Activated T-helper 1 cell treated with anti-CD3 and anti-CD28 coated beads, Interleukin-12 subunit alpha, Interleukin-12 subunit beta, Interleukin-2, Interleukin-4 antibody, amounts not matched to agents 30 ng/mL and 10 ng/mL and 1 ng/mL, durations not matched to agents 14 hours and 24 hours and 36 hours (primary cell): ENCODE data around the gene SRA1. TPM values are rescaled to one million over a fixed set of nuclear protein-coding genes. Genes with fewer than 3 reads are reported as not detected.

Source experiments
- DNase-seq: peaks from one replicate; pipeline ENCODE4 v3.0.0; 2021; ENCODE audit warnings: low spot score
- H3K27ac Mint-ChIP-seq: one replicate; pipeline ENCODE4 v1.8.0; 2021; ENCODE audit warnings: mild to moderate bottlenecking, mixed read lengths
- H3K27me3 Mint-ChIP-seq: one replicate; pipeline ENCODE4 v1.8.0; 2022; ENCODE audit warnings: mild to moderate bottlenecking, moderate library complexity, mixed read lengths; ENCODE audit not compliant: insufficient read depth
- H3K36me3 Mint-ChIP-seq: one replicate; pipeline ENCODE4 v1.8.0; 2021; ENCODE audit warnings: low read depth, mixed read lengths
- H3K4me1 Mint-ChIP-seq: one replicate; pipeline ENCODE4 v1.8.0; 2021; ENCODE audit warnings: low read depth, mixed read lengths
- H3K4me3 Mint-ChIP-seq: one replicate; pipeline ENCODE4 v1.8.0; 2021; ENCODE audit warnings: mild to moderate bottlenecking, moderate library complexity, mixed read lengths
- H3K9me3 Mint-ChIP-seq: one replicate; pipeline ENCODE4 v1.8.0; 2021; ENCODE audit warnings: mixed read lengths
- intact Hi-C: fragments of 100-400 bp; cut with micrococcal nuclease; formaldehyde crosslinking; loops from one replicate; pipeline ENCODE4 v1.15.1; 2024
- total RNA-seq: library from RNA; stranded (reverse); gene quantifications from 2 replicates; pipeline ENCODE4 v1.2.3, GENCODE V29; 2022

Gene SRA1
- total RNA-seq, 1 donor from 2014 or later: 59.2 TPM

DNA sequence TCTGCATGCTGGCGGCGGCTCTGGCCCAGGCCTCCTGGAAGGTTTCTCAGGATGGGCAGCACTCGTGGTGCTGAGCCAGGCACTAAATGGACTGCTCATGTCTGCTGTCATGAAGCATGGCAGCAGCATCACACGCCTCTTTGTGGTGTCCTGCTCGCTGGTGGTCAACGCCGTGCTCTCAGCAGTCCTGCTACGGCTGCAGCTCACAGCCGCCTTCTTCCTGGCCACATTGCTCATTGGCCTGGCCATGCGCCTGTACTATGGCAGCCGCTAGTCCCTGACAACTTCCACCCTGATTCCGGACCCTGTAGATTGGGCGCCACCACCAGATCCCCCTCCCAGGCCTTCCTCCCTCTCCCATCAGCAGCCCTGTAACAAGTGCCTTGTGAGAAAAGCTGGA lies 10.6 kb upstream of the SRA1 start:
- Mint-ChIP-seq H3K4me1 (peaks cover 60% of the 10 kb centered on the region), H3K27me3 (no peaks in the 10 kb centered on the region), H3K27ac (no peak overlapping the region)

DNA sequence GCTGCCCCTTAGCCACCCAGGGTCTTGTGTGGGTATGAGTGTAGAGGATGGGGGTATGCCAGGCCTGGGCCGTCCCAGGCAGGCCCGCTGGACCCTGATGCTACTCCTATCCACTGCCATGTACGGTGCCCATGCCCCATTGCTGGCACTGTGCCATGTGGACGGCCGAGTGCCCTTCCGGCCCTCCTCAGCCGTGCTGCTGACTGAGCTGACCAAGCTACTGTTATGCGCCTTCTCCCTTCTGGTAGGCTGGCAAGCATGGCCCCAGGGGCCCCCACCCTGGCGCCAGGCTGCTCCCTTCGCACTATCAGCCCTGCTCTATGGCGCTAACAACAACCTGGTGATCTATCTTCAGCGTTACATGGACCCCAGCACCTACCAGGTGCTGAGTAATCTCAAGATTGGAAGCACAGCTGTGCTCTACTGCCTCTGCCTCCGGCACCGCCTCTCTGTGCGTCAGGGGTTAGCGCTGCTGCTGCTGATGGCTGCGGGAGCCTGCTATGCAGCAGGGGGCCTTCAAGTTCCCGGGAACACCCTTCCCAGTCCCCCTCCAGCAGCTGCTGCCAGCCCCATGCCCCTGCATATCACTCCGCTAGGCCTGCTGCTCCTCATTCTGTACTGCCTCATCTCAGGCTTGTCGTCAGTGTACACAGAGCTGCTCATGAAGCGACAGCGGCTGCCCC lies 10.0 kb upstream of the SRA1 start:
- peaks cover 30% of the 10 kb centered on the region for H3K36me3 Mint-ChIP-seq
- H3K4me1 Mint-ChIP-seq: peaks cover 65% of the 10 kb centered on the region
- H3K27ac Mint-ChIP-seq: peak overlapping the region; percentile 26
- H3K4me3 Mint-ChIP-seq: peak overlapping the region; percentile 46
- H3K27me3 Mint-ChIP-seq: no peaks in the 10 kb centered on the region
- intact Hi-C loops: loop anchor here (10.0 kb wide), 1 partner anchor 1048 kb away; the partner anchor contains the start of gene DIAPH1
- no peak for DNase-seq
- no peaks in the 10 kb centered on the region for H3K9me3 Mint-ChIP-seq

More for the DNA sequence above, 10.6 kb upstream of the SRA1 start:
- no peaks in the 10 kb centered on the region for H3K9me3 Mint-ChIP-seq
- DNase-seq: no peak
- intact Hi-C loops: loop anchor here (10.0 kb wide), 1 partner anchor 1047 kb away; the partner anchor contains the start of gene DIAPH1
- H3K4me3 Mint-ChIP-seq: no peak overlapping the region
- H3K36me3 Mint-ChIP-seq: peaks cover 30% of the 10 kb centered on the region

DNA sequence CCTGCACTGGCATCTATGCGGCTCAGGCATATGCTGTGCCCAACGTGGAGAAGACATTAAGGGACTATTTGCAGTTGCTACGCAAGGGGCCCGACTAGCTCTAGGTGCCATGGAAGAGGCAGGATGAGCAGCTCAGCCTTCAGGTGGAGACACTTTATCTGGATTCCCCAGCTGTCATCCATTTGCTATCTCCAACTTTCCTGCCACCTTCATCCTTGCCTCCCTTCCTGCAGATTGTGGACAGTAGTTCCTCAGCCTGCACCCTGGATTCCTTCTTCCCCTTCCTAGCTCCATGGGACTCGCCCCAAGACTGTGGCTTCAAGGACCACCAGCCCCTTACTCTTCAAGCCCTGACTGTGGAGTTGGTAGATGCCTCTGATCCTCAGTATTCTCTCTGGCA lies 9.4 kb upstream of the SRA1 start:
- DNase-seq: no peak
- peaks cover 30% of the 10 kb centered on the region for H3K36me3 Mint-ChIP-seq
- H3K27me3 Mint-ChIP-seq: no peaks in the 10 kb centered on the region
- peak overlapping the region; percentile 26 for H3K27ac Mint-ChIP-seq
- intact Hi-C loops: loop anchor here (10.0 kb wide), 1 partner anchor 1048 kb away; the partner anchor contains the start of gene DIAPH1
- H3K4me3 Mint-ChIP-seq: peak overlapping the region; percentile 46
- no peaks in the 10 kb centered on the region for H3K9me3 Mint-ChIP-seq
- peaks cover 65% of the 10 kb centered on the region for H3K4me1 Mint-ChIP-seq

DNA sequence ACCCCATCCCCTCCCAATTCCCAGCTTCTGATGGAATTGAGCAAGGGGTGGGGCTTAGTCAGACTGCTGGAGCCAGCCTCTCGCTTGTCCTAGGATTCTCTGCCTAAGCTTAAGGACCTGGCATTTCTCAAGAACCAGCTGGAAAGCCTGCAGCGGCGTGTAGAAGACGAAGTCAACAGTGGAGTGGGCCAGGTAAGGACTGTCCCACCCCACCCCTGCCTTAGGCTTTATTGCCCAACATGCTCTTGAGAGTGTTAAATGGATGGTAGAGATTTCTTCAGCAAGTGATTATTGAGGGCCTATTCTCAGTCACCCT lies 8.5 kb upstream of the SRA1 start:
- no peak for DNase-seq
- intact Hi-C loops: loop anchor here (1.0 to 10.0 kb wide), 4 partner anchors 8 to 1049 kb away; partner anchors contain the start of genes DIAPH1, PFDN1, SRA1 and ZMAT2
- no peaks in the 10 kb centered on the region for H3K27me3 Mint-ChIP-seq

DNA sequence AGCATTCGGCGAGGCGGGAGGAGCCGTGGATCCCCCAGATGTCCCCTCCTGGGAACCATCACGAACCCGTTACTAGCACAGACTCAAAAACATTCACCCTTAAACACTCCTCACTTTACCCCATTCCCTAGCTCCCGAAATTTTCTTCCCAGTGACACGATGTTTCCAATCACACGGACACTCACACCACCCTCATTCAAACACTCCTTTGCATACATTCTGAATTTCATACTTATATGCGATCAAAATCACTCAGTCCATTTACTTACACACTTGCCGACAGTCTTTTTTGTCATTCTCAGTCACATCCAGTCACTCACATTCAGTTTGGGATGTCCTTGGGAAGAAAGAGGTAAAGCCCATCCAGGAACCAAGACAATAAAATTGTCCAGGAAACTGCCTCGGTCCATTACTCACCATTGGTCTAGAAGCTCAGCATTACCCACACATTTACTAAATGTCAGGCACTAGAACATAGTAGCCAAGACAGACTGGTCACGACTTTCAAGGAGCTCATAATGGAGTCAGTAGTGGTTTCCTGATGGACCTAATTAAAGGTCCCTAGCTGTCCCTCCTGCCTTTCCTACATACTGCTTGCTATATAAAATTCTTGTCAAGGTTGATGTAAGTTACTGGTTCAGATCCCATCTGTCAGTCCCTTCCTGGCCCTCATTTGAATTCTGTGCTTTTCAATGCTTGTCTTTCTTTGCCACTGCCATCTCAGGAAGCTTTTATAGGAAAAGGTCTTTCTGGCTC lies 7.9 kb upstream of the SRA1 start:
- DNase-seq: no peak
- peak overlapping the region; percentile 96 for H3K27ac Mint-ChIP-seq
- H3K27me3 Mint-ChIP-seq: no peaks in the 10 kb centered on the region
- no peaks in the 10 kb centered on the region for H3K9me3 Mint-ChIP-seq
- H3K4me3 Mint-ChIP-seq: peak overlapping the region; percentile 95
- peaks cover 62% of the 10 kb centered on the region for H3K4me1 Mint-ChIP-seq
- intact Hi-C loops: loop anchor here (1.0 to 10.0 kb wide), 4 partner anchors 8 to 1050 kb away; partner anchors contain the start of genes DIAPH1, PFDN1, SRA1 and ZMAT2
- H3K36me3 Mint-ChIP-seq: peaks cover 33% of the 10 kb centered on the region

More for the DNA sequence above, 8.5 kb upstream of the SRA1 start:
- no peaks in the 10 kb centered on the region for H3K9me3 Mint-ChIP-seq
- peak overlapping the region; percentile 95 for H3K4me3 Mint-ChIP-seq
- peaks cover 33% of the 10 kb centered on the region for H3K36me3 Mint-ChIP-seq
- H3K4me1 Mint-ChIP-seq: peaks cover 65% of the 10 kb centered on the region
- peak overlapping the region; percentile 96 for H3K27ac Mint-ChIP-seq

DNA sequence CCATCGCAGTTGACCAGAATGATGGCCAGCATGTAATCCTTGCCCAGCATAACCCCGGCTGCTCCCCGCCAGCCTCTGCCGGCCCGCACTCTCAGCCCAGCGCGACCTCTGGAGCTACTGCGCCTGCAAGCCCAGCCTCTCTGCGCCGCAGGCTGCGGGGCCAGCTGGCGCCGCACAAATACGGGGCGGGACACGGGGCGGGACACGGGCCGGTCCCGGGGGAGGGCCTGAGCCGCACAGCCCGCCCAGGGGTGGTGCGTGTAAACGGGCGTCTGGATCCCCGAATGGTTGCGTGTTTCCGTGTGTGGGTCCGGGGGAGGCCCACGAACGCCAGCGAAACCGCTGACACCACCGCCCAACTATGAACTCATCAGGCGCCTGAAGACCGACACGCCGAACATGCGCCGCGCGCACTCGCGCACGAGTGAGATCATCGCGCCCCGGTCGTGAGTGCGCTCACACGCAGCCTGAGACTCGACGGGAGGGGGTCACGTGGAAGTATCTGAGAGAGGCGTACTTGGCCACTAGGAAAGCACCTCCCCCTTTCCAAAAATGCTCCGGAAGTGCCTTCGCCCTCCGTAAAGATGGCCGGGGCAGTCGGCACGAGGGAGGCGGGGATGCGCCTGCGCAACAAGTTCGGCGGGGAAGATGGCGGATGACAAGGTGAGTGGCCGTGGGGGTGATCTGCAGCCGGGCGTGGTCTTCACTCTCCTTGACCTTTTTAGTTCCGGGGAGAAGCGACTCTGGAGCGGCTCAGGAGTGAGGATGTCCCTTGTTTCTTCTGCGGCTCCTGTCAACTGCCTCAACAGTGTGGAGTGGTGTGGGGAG lies 7.1 kb upstream of the SRA1 start, which contains the start of the genes APBB3 and SLC35A4:
Gene APBB3, minus strand, starts transcription at position 403 of the 828 bp plus-strand sequence. Its CDS starts 353 bp downstream, at position 50.
Gene SLC35A4, plus strand, starts transcription at position 633 of the 828 bp plus-strand sequence. CDS start 2,342 bp downstream, outside the sequence.
- Mint-ChIP-seq H3K4me3 (peak within 1 kb of the TSS; percentile 95), H3K27ac (peak within 1 kb of the TSS; percentile 96), H3K27me3 (no peaks in the 10 kb centered on the region), H3K4me1 (peaks cover 54% of the 10 kb centered on the region), H3K9me3 (no peaks in the 10 kb centered on the region), H3K36me3 (peaks cover 33% of the 10 kb centered on the region)
- intact Hi-C loops: loop anchor here (1.0 to 10.0 kb wide), 13 partner anchors 7 to 1050 kb away; partner anchors contain the start of genes ANKHD1, CYSTM1, DIAPH1 and EIF4EBP3
- peak; percentile 98 for DNase-seq

DNA sequence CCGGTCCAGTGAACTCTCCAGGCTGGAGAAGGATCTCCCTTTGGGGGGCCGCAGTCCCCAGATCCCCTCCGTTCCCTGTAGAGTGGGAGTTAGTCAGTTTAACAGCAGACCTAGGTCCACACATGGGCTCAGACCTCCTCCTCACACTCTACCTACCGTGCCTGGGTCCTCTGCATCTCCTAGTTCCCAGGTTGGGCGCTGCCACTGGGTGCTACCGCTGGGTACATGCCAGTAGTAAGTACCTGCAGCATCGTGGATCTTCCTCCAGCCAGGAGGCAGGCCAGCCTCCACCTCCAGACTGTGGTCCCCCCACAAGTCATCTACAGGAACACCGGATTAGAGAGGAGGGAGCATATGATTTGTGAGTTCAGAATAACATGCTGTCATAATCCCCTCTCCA lies 6.3 kb upstream of the SRA1 start:
- H3K27ac Mint-ChIP-seq: peak overlapping the region; percentile 79
- peak overlapping the region; percentile 95 for H3K4me3 Mint-ChIP-seq
- H3K36me3 Mint-ChIP-seq: peaks cover 27% of the 10 kb centered on the region
- no peaks in the 10 kb centered on the region for H3K9me3 Mint-ChIP-seq
- peaks cover 46% of the 10 kb centered on the region for H3K4me1 Mint-ChIP-seq
- no peak for DNase-seq
- H3K27me3 Mint-ChIP-seq: no peaks in the 10 kb centered on the region
- intact Hi-C loops: loop anchor here (10.0 kb wide), 1 partner anchor 1051 kb away; the partner anchor contains the start of gene DIAPH1

DNA sequence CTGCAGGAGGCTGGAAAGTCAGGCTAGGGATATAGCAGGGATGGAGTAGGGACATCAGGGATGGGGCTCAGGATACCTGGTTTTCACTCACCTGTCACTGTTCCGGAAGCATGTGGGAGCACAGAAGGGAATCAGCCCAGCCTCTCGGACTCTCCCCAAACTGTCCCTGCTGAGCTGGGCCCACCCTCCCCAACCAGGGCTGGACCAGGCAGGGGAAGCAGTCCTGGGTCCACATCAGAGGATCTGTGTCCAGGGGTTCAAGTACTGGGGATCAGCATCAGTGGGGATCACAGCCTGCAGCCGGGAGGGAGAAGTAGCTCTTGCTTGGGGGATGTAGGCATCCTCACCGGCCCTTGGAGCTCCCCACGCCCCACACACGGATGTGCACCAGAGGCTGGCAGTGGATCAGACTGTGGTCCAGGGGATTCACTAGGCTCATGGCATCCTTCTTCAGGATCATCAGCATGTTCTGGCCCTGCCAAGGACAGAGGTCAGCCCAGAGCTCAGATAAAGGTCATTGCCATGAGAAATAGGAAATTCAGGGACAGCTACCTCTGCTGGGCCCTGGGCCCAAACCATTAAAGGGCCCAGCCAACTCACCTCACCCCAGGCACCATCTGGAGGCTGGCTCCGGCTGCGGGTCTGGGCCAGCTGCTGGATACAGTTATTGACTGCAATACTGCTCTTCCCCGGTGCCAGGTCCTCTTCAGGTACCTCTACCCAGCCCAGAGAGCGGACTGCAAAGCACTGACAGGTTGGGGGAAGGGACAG lies 4.7 kb upstream of the SRA1 start:
- no peak for DNase-seq

DNA sequence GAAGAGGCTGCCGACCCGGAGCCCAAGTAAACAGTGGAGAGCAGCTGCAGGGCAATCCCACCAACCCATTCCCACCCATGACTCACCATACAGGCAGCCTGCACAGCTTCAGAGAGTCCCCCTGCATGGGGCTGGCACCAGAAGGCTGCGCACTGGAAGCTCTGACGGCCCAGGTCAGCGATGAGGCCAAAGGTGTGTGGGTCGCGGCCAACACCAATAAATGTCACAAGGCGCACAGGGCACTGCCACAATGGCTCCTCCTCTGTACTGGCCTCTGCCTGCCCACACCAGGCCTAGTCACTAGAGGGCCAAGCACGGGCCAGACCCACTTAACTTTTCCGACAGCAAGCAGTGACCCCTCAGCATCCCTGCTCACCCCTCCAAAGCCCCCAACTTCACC lies 3.0 kb upstream of the SRA1 start:
- Mint-ChIP-seq H3K9me3 (no peaks in the 10 kb centered on the region), H3K36me3 (peaks cover 27% of the 10 kb centered on the region), H3K4me3 (no peak overlapping the region), H3K4me1 (peaks cover 48% of the 10 kb centered on the region), H3K27me3 (no peaks in the 10 kb centered on the region), H3K27ac (peak overlapping the region; percentile 47)
- intact Hi-C loops: loop anchor here (10.0 kb wide), 1 partner anchor 1055 kb away; the partner anchor contains the start of gene DIAPH1
- DNase-seq: no peak

More for the DNA sequence above, 4.7 kb upstream of the SRA1 start:
- Mint-ChIP-seq H3K4me3 (no peak overlapping the region), H3K36me3 (peaks cover 20% of the 10 kb centered on the region), H3K9me3 (no peaks in the 10 kb centered on the region), H3K4me1 (peaks cover 46% of the 10 kb centered on the region), H3K27me3 (no peaks in the 10 kb centered on the region), H3K27ac (no peak overlapping the region)
- intact Hi-C loops: loop anchor here (10.0 kb wide), 1 partner anchor 1053 kb away; the partner anchor contains the start of gene DIAPH1

DNA sequence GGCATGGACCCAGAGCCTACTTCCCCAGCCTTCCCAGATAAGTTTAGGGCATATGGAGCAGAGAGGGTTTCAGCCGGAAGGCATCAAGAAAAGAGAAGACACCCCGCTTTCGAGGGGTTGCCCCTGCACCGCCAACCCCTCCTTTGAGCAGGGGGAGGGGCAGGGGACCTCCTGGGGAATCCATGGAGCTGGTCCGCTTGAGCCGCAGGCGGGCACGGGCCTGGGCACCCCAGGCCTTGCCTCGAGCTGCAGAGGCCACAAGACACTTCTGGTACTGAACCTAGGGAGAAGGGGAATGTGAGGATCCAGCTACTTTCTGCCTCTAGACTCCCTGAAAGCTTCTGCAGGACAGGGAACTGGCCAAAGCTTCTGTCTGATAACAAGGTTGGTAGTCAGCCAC lies 1.3 kb upstream of the SRA1 start:
- peaks cover 33% of the 10 kb centered on the region for H3K36me3 Mint-ChIP-seq
- H3K27me3 Mint-ChIP-seq: no peaks in the 10 kb centered on the region

DNA sequence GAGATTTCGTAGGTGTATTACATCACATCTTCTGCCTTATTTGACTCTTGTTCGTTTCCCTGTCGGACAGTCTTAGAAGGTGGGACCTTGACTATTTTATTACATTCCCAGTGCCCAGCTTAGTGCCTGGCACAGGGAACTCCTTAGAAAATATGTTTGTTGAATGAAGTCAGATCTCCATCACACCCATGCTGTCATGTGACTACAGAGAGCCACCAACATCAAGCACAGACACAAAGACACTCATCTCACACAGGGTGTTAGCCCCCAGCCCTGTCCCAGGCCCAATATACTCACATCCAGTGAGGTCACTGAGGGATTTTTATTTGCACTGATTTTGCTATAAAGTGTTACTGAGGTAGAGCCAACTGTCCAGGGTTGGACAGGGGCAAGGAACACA lies 692 bp upstream of the SRA1 start:
- no peaks in the 10 kb centered on the region for H3K27me3 Mint-ChIP-seq
- H3K4me3 Mint-ChIP-seq: peak overlapping the region; percentile 88
- intact Hi-C loops: loop anchor here (1.0 to 10.0 kb wide), 8 partner anchors 7 to 303 kb away; partner anchors contain the start of genes EIF4EBP3, IK, NDUFA2 and PFDN1
- peaks cover 50% of the 10 kb centered on the region for H3K4me1 Mint-ChIP-seq
- no peaks in the 10 kb centered on the region for H3K9me3 Mint-ChIP-seq
- no peak for DNase-seq
- H3K27ac Mint-ChIP-seq: peak overlapping the region; percentile 89
- peaks cover 39% of the 10 kb centered on the region for H3K36me3 Mint-ChIP-seq

More for the DNA sequence above, 1.3 kb upstream of the SRA1 start:
- Mint-ChIP-seq H3K27ac (no peak overlapping the region), H3K9me3 (no peaks in the 10 kb centered on the region), H3K4me3 (no peak overlapping the region), H3K4me1 (peaks cover 49% of the 10 kb centered on the region)
- intact Hi-C loops: loop anchor here (10.0 kb wide), 1 partner anchor 304 kb away; no protein-coding TSS in a partner anchor
- no peak for DNase-seq
